Measurements from ENCODE around the gene FAM237B.

The FAM237B gene

GRCh38 chr7:90290244-90291113 is 30.6 kb downstream of the FAM237B start:
- DNase-seq: no peak

DNA sequence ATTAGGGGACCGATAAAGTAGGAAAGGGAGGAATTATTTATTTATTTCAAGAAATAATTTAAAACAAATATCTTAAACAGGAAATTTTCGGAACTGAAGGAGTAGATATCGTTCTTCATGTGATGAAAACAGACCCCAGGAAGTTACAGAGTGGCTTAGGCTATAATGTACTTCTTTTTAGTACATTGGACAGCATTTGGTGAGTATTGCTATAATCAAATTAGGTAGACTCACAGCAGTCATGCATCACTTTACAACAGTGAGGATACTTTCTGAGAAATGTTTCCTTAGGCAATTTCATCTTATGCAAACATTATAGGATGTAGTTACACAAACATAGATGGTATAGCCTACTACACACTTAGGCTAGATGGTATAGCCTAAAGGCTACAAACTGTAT is 33.0 kb downstream of the FAM237B start:
- no peak for DNase-seq

- DNase-seq: no peak
These were observed 44.9 kb downstream of the FAM237B start for GRCh38 chr7:90276033-90276728.

GRCh38 chr7:90274161-90274560 is 46.9 kb downstream of the FAM237B start:
- DNase-seq: no peak

- no peak for DNase-seq
These were observed 48.9 kb downstream of the FAM237B start for GRCh38 chr7:90272242-90272641.

DNA sequence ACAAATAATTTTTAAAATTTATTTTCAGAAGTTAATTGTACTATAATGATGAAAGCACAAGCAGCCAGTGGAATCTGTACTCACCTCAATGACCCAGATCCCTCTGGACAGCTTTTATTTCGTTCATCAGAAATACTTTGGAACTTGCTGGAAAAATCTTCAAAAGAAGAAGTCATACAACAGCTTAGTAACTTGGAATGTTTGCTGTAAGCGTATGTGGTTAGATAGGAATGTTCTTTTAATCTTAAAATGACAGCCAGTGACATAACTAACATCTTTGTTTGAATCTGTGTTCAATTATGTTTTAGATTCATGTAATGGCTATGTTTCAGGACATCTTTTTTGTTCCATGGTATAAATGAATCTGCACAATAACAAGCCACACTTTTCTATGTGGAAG is 49.4 kb downstream of the FAM237B start:
- DNase-seq: no peak

DNA sequence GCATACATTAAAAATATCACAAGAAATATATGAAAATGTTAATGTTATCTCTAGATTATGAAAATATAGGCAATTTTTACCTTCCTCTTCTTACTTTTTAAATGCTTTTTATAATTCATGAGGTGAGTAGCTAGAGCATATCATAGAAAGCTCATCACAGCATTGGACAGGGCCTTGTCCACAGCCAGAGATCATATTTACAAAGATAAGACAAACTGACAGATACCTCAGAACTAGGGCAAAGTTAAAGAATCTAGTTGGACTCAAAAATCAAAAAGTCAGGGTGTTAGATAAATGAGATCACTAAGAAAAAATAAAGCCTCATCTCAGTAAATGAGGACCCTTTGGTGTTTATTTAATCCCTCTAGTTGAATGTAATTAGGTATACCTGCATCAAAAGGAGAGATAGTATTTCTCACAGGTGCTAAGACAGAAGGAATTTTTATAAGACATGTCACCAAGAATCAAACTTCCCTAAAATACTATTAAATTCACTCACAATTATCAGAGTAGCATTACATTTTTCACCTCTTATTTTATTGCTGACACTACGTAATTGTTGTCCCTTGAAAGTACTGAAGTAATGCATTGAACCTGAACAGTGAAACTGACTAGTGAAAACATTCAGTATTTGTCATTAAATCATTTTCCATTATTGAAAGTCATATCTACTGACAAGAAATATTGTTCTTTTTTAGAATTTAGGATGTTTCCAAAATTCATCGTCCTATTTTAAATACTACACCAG is 50.5 kb downstream of the FAM237B start:
- DNase-seq: no peak

- DNase-seq: no peak
These were observed 51.9 kb downstream of the FAM237B start for GRCh38 chr7:90269163-90269562.

DNA sequence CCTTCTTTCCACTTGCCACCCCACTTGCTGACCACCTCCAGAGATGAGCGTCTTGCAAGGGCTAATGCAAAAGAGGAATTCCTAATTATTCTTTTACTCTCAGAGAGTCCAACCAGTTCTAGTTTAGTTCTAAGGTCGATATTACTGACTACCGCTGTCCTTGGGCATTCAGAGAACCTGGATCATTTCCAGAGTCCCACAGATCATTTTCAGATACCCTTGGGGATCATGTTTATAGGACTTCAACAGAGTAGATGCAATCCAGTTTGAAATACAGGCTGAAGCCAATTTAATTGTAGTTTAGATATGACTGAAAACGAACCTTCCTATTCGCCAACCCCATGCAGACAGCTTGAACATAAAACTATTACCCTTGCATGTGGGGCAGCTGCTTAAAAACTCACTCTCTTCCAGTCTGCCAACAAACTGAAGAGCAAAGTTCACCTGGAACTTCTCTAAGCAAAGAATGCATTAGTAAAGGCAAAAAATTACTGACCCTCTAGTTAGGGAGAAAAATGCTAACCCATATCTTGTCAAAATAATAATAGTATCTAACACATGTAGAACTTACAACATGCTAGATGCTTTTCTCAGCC is 53.7 kb downstream of the FAM237B start:
- no peak for DNase-seq

DNA sequence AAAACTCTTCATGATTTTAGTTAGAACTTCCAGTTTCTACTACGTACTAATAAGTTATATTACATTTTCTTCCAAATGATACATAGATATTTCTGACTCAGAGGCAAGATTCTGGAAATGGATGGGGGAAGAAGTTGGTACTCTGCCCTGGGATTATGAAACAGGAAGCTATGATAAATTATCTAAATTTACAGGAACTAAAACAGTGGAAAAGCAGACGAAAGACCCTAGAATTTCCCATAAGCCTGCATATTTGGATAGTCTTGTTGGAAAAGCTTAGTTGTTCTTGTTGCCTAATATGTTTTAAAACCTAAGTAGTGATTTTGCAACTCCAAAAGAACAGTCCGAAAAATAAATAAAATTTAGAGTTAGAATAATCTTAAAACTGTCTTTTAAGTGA is 54.3 kb downstream of the FAM237B start:
- no peak for DNase-seq
